Endothelial cell of umbilical vein (primary cell): ENCODE results near the gene SYNPO. TPM values are rescaled to one million over a fixed set of nuclear protein-coding genes. Genes with fewer than 3 reads are reported as not detected.

Experiments
- BruUV-seq: library from RNA; stranded (reverse); fragments of 400-500 nt; replicated peaks from 2 replicates; lab custom pipeline; 2021; lab: Mats Ljungman, UMichigan
- CTCF ChIA-PET: fragments of 300-600, 350-600 bp; sonication (Branson Sonifier 250); formaldehyde crosslinking; loops from one replicate; lab custom pipeline; 2021; ENCODE audit warnings: antibody characterized with exemption, inconsistent platforms; lab: Charles Lee
- POLR2A ChIA-PET: fragments of 300-600, 350-600 bp; sonication (Branson Sonifier 250); formaldehyde crosslinking; loops from one replicate; lab custom pipeline; 2021; ENCODE audit warnings: antibody characterized with exemption, inconsistent platforms; lab: Charles Lee
- DNase-seq: peaks from one replicate; pipeline ENCODE4 v3.0.0-alpha.2; 2011; ENCODE audit warnings: low read depth, low spot score
- FAIRE-seq: peaks from 2 replicates; lab custom pipeline; 2011; peaks lifted over from hg19 to GRCh38; lab: Jason Lieb, UNC
- H2AFZ ChIP-seq: 2 replicates; pipeline ENCODE4 v1.6.0; 2012; ENCODE audit warnings: low read depth, low read length, control low read depth, inconsistent platforms
- H3K27ac ChIP-seq: 2 replicates; pipeline ENCODE4 v1.5.1; 2011; ENCODE audit warnings: low read depth, mild to moderate bottlenecking, control low read depth, low read length, moderate library complexity; ENCODE audit not compliant: insufficient read depth
- H3K27me3 ChIP-seq, 2 experiments: 2 replicates each; pipeline versions ENCODE4 v1.6.0 to v1.6.1; 2011; ENCODE audit warnings: low read length in 2 of 2, mixed read lengths in 1 of 2; ENCODE audit not compliant: control insufficient read depth in 2 of 2, insufficient read depth in 2 of 2
- H3K36me3 ChIP-seq, 2 experiments: 2 replicates in 1 of 2; 3 replicates in 1 of 2; pipeline ENCODE4 v1.5.1; 2011; ENCODE audit warnings: low read length in 2 of 2, mild to moderate bottlenecking in 1 of 2, moderate library complexity in 1 of 2; ENCODE audit not compliant: control insufficient read depth in 2 of 2, insufficient read depth in 2 of 2; ENCODE audit errors: extremely low read depth in 1 of 2
- H3K4me1 ChIP-seq: 3 replicates; pipeline ENCODE4 v1.5.1; 2011; ENCODE audit warnings: mild to moderate bottlenecking, low read length; ENCODE audit not compliant: control insufficient read depth, insufficient read depth; ENCODE audit errors: extremely low read depth
- H3K4me2 ChIP-seq: 2 replicates; pipeline ENCODE4 v1.6.1; 2011; ENCODE audit warnings: low read length, control low read depth, mixed read lengths; ENCODE audit not compliant: insufficient read depth
- H3K4me3 ChIP-seq, 3 experiments: fragments of 200-600 bp in 1 of 3; sonication (generic), shearing (Covaris generic) in 1 of 3; replicated peaks in 1 of 3; 2 replicates each; pipeline ENCODE4 v1.5.1; 2011 to 2016; ENCODE audit warnings: control low read depth in 3 of 3, low read length in 3 of 3, mild to moderate bottlenecking in 2 of 3, inconsistent platforms in 1 of 3, low read depth in 1 of 3, moderate library complexity in 1 of 3; ENCODE audit not compliant: insufficient read depth in 1 of 3
- H3K79me2 ChIP-seq: 2 replicates; pipeline ENCODE4 v1.6.0; 2012; ENCODE audit warnings: low read length, inconsistent platforms; ENCODE audit not compliant: control insufficient read depth, insufficient read depth
- H3K9ac ChIP-seq: replicated peaks from 2 replicates; pipeline ENCODE3; 2011; ENCODE audit warnings: low read length, control low read depth; ENCODE audit not compliant: insufficient read depth; ENCODE audit errors: extremely low read depth
- H3K9me1 ChIP-seq: replicated peaks from 3 replicates; pipeline ENCODE4 v1.6.0; 2011; ENCODE audit warnings: mild to moderate bottlenecking, low read length; ENCODE audit not compliant: control insufficient read depth, insufficient read depth; ENCODE audit errors: extremely low read depth
- H3K9me3 ChIP-seq: replicated peaks from 2 replicates; pipeline ENCODE4 v1.5.1; 2012; ENCODE audit warnings: low read length, inconsistent platforms; ENCODE audit not compliant: control insufficient read depth, insufficient read depth
- H4K20me1 ChIP-seq: replicated peaks from 2 replicates; pipeline ENCODE3; 2011; ENCODE audit warnings: mild to moderate bottlenecking, low read length; ENCODE audit not compliant: control insufficient read depth, insufficient read depth; ENCODE audit errors: extremely low read depth
- CTCF ChIP-seq, 2 donors: IDR thresholded peaks; 1 replicate in 1 of 2; 2 replicates in 1 of 2; pipeline ENCODE4 v1.5.1; 2011; ENCODE audit warnings: low read length in 2 of 2, mild to moderate bottlenecking in 2 of 2, moderate library complexity in 2 of 2, control low read depth in 1 of 2, inconsistent platforms in 1 of 2, low read depth in 1 of 2; ENCODE audit not compliant: insufficient read depth in 1 of 2; ENCODE audit errors: extremely low read depth in 1 of 2
- EZH2 ChIP-seq: IDR thresholded peaks from 2 replicates; pipeline ENCODE4 v1.6.1; 2012; ENCODE audit warnings: borderline replicate concordance, low read depth, mild to moderate bottlenecking, moderate library complexity, low read length, inconsistent platforms; ENCODE audit not compliant: severe bottlenecking
- FOS ChIP-seq: IDR thresholded peaks from 2 replicates; pipeline ENCODE4 v1.6.1; 2011; ENCODE audit warnings: mild to moderate bottlenecking, low read length, moderate library complexity, borderline replicate concordance; ENCODE audit not compliant: insufficient read depth
- GATA2 ChIP-seq: IDR thresholded peaks from 2 replicates; pipeline ENCODE4 v1.7.0; 2011; ENCODE audit warnings: low read depth, mild to moderate bottlenecking, moderate library complexity, mixed read lengths, low read length; ENCODE audit not compliant: insufficient read length, insufficient read depth
- JUN ChIP-seq: IDR thresholded peaks from 2 replicates; pipeline ENCODE4 v1.6.1; 2011; ENCODE audit warnings: borderline replicate concordance, low read depth; ENCODE audit not compliant: insufficient read length, insufficient read depth
- MAX ChIP-seq: IDR thresholded peaks from 2 replicates; pipeline ENCODE4 v1.6.1; 2011; ENCODE audit not compliant: insufficient read depth, insufficient read length
- POLR2A ChIP-seq: IDR thresholded peaks from 2 replicates; pipeline ENCODE4 v1.6.1; 2012; ENCODE audit warnings: low read depth, mild to moderate bottlenecking, control low read depth, low read length
- POLR2AphosphoS5 ChIP-seq: IDR thresholded peaks from 2 replicates; pipeline ENCODE4 v1.6.1; 2012; ENCODE audit warnings: low read depth, mild to moderate bottlenecking, control low read depth, low read length, moderate library complexity; ENCODE audit not compliant: insufficient read depth
- dilution Hi-C: fragments of 300-500 bp; cut with MboI; formaldehyde crosslinking; loops from one replicate; pipeline ENCODE4 v1.15.0; 2019; ENCODE audit warnings: low sequenced_read_pairs; ENCODE audit not compliant: extremely low pct_ligation_motif_present
- intact Hi-C: fragments of 100-400 bp; cut with micrococcal nuclease; formaldehyde crosslinking; loops from one replicate; pipeline ENCODE4 v1.10.0; 2022
- polyA plus RNA-seq, 4 experiments: library from polyadenylated mRNA; depleted of rRNA in 3 of 4; stranded (reverse) in 3 of 4; unstranded in 1 of 4; fragments of >200 nt; gene quantifications; 2 replicates each; pipeline versions ENCODE4 v1.2.1 to v1.2.3, GENCODE V29; 2011 to 2012; ENCODE audit warnings: missing spikeins in 1 of 4
- total RNA-seq: library from RNA; stranded (reverse); gene quantifications from 2 replicates; pipeline ENCODE4 v1.2.3, GENCODE V29; 2021

The SYNPO gene
- total and polyA plus RNA-seq, 2 donors (not counting 3 experiments of a cell fraction or from before 2014, with no cell fraction given) = 68.4 to 121 TPM

- no peaks in the 10 kb centered on the region for H3K36me3 ChIP-seq
- FAIRE-seq = no peak
- H3K9me3 ChIP-seq = no peaks in the 10 kb centered on the region
- H3K9ac ChIP-seq = no peak overlapping the region
- POLR2A ChIA-PET = no interaction called here
- TF ChIP-seq FOS (no peak), POLR2AphosphoS5 (no peak), EZH2 (no peak), GATA2 (no peak), POLR2A (no peak), JUN (no peak), MAX (no peak)
- no peaks in the 10 kb centered on the region for H3K79me2 ChIP-seq
- intact Hi-C loops (no loop called here), dilution Hi-C loops (no loop called here)
- no peak overlapping the region for H3K4me3 ChIP-seq
- no peaks in the 10 kb centered on the region for H3K9me1 ChIP-seq
- no peak overlapping the region for H3K4me2 ChIP-seq
- no peak for DNase-seq
- CTCF ChIA-PET = interaction anchor here (0.8 kb wide), 1 partner anchor 10 kb away, joined by 3 read pairs; no protein-coding TSS in a partner anchor
- H2AFZ ChIP-seq = no peak overlapping the region
- no peaks in the 10 kb centered on the region for H3K27me3 ChIP-seq
- H3K4me1 ChIP-seq = peaks cover 22% of the 10 kb centered on the region
- no TSS peak for BruUV-seq
- H4K20me1 ChIP-seq = no peaks in the 10 kb centered on the region
- H3K27ac ChIP-seq = no peak overlapping the region
These were observed 37.4 kb upstream of the SYNPO start for GRCh38 chr5:150603052-150603451.

GRCh38 chr5:150603491-150603890, 37.0 kb upstream of the SYNPO start:
- BruUV-seq = no TSS peak
- Histone ChIP-seq H3K4me2 (no peak overlapping the region), H4K20me1 (no peaks in the 10 kb centered on the region), H3K27me3 (no peaks in the 10 kb centered on the region), H3K79me2 (no peaks in the 10 kb centered on the region), H3K9ac (no peak overlapping the region), H3K4me3 (no peak overlapping the region), H3K9me1 (no peaks in the 10 kb centered on the region), H2AFZ (no peak overlapping the region), H3K9me3 (no peaks in the 10 kb centered on the region), H3K4me1 (peaks cover 20% of the 10 kb centered on the region), H3K27ac (no peak overlapping the region), H3K36me3 (no peaks in the 10 kb centered on the region)
- dilution Hi-C loops (no loop called here), intact Hi-C loops (no loop called here)
- DNase-seq (no peak), FAIRE-seq (no peak)
- ChIA-PET POLR2A (no interaction called here), CTCF (interaction anchor here (0.8 kb wide), 1 partner anchor 9 kb away, joined by 3 read pairs; no protein-coding TSS in a partner anchor)
- TF ChIP-seq CTCF (IDR thresholded peaks at IDR 0.05; ENCODE audit: extremely low read depth in 1 of 2, insufficient read depth in 1 of 2, low read depth in 1 of 2, low read length in 2 of 2) = no peak
